Progenitor cell of endocrine pancreas (in vitro differentiated cells): ENCODE data around the gene SDHAF1. TPM values are rescaled to one million over a fixed set of nuclear protein-coding genes. Genes with fewer than 3 reads are reported as not detected.
A peak's percentile ranks its signal among the peaks of the same experiment; 100 is the strongest.

Experiments used
- DNase-seq: peaks from one replicate; pipeline ENCODE4 v3.0.0; 2021; ENCODE audit warnings: low spot score; ENCODE audit not compliant: unreplicated experiment
- H3K27ac Mint-ChIP-seq: 2 replicates; pipeline ENCODE4 v1.8.0; 2021; ENCODE audit warnings: mild to moderate bottlenecking, moderate library complexity, mixed read lengths
- H3K27me3 Mint-ChIP-seq: 2 replicates; pipeline ENCODE4 v1.8.0; 2021; ENCODE audit warnings: mixed read lengths
- H3K36me3 Mint-ChIP-seq: 2 replicates; pipeline ENCODE4 v1.8.0; 2022; ENCODE audit warnings: mixed read lengths; ENCODE audit not compliant: insufficient read depth
- H3K4me1 Mint-ChIP-seq: 2 replicates; pipeline ENCODE4 v1.8.0; 2021; ENCODE audit warnings: low read depth, mixed read lengths
- H3K4me3 Mint-ChIP-seq: 2 replicates; pipeline ENCODE4 v1.8.0; 2021; ENCODE audit warnings: low read depth, mild to moderate bottlenecking, moderate library complexity, mixed read lengths
- H3K9me3 Mint-ChIP-seq: 2 replicates; pipeline ENCODE4 v1.8.0; 2021; ENCODE audit warnings: low read depth, mixed read lengths
- CTCF ChIP-seq: fragments of 200-600 bp; sonication (generic); IDR thresholded peaks from one replicate; pipeline ENCODE4 v1.5.0; 2021; ENCODE audit warnings: antibody characterized with exemption, mild to moderate bottlenecking; ENCODE audit not compliant: unreplicated experiment
- total RNA-seq: library from RNA; stranded (reverse); gene quantifications from 2 replicates; pipeline ENCODE4 v1.2.1, GENCODE V29; 2021

SDHAF1 gene
- total RNA-seq, 1 donor from 2014 or later: 14.4 TPM

- H3K4me3 Mint-ChIP-seq: no peak overlapping the region
- no peaks in the 10 kb centered on the region for H3K9me3 Mint-ChIP-seq
- H3K4me1 Mint-ChIP-seq: peaks cover 11% of the 10 kb centered on the region
- TF ChIP-seq CTCF: no peak
- no peak for DNase-seq
- peaks cover 2% of the 10 kb centered on the region for H3K36me3 Mint-ChIP-seq
- H3K27ac Mint-ChIP-seq: no peak overlapping the region
- H3K27me3 Mint-ChIP-seq: peaks cover 20% of the 10 kb centered on the region
Measured at GRCh38 chr19:35992907-35993765, 1.9 kb upstream of the SDHAF1 start.

- no peak for TF ChIP-seq CTCF
- H3K9me3 Mint-ChIP-seq: no peaks in the 10 kb centered on the region
- H3K27ac Mint-ChIP-seq: no peak overlapping the region
- peaks cover 11% of the 10 kb centered on the region for H3K4me1 Mint-ChIP-seq
- peaks cover 2% of the 10 kb centered on the region for H3K36me3 Mint-ChIP-seq
- peak overlapping the region; percentile 16 for H3K4me3 Mint-ChIP-seq
- peaks cover 10% of the 10 kb centered on the region for H3K27me3 Mint-ChIP-seq
- no peak for DNase-seq
Measured at GRCh38 chr19:35993923-35994598, 927 bp upstream of the SDHAF1 start.

GRCh38 chr19:35996777-35997176 is 1.8 kb downstream of the SDHAF1 start:
- Mint-ChIP-seq H3K27me3 (no peaks in the 10 kb centered on the region), H3K4me1 (peaks cover 11% of the 10 kb centered on the region), H3K27ac (no peak overlapping the region), H3K4me3 (peak overlapping the region; percentile 0), H3K9me3 (no peaks in the 10 kb centered on the region), H3K36me3 (peaks cover 9% of the 10 kb centered on the region)
- no peak for DNase-seq
- no peak for TF ChIP-seq CTCF

GRCh38 chr19:36001605-36002004 is 6.6 kb downstream of the SDHAF1 start:
- DNase-seq: no peak
- Mint-ChIP-seq H3K4me3 (no peak overlapping the region), H3K27me3 (no peaks in the 10 kb centered on the region), H3K9me3 (no peaks in the 10 kb centered on the region), H3K27ac (no peak overlapping the region), H3K36me3 (peaks cover 22% of the 10 kb centered on the region), H3K4me1 (peaks cover 2% of the 10 kb centered on the region)
- no peak for TF ChIP-seq CTCF

- Mint-ChIP-seq H3K36me3 (peaks cover 21% of the 10 kb centered on the region), H3K27ac (no peak overlapping the region), H3K4me1 (peaks cover 6% of the 10 kb centered on the region), H3K4me3 (no peak overlapping the region), H3K27me3 (no peaks in the 10 kb centered on the region), H3K9me3 (no peaks in the 10 kb centered on the region)
- no peak for TF ChIP-seq CTCF
- no peak for DNase-seq
Measured at GRCh38 chr19:36003284-36003683, 8.3 kb downstream of the SDHAF1 start.
